CD4-positive, alpha-beta T cell treated with Interleukin-15 for 1 hour (primary cell): ENCODE data around the gene CFD.

Experiments
- DNase-seq: peaks from one replicate; pipeline ENCODE4 v3.0.0-alpha.2; 2020

Gene CFD

DNA sequence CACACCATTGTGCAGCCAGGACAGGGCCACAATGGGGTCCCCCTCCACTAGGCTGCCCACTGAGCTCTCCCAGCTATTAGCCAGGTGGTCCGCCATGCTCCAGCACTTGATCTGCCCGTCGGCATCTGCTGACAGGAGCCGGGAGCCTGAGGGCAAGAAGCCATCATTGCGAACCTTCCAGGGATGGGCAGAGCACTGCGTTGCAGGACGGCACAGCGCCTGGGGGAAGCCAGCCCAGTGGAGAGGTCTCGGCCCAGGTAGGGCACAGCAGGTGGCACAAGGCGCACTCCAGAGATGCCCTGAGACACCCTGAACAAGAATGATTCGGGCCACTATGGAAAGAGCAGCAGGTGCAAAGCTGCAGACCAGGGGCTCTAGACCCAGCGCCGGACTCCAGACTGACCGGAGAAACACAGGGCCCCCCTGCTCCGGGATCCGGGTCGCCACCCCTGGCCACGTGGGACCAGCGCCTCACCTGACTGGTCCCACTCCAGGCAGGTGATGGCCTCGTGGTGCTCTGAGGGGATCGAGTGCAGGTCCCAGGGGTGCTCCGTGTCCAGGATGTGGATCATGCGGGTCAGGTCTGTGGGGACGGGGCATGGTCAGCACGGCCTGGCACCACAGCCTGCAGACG, 30.3 kb downstream of the CFD start:
- no peak for DNase-seq

DNA sequence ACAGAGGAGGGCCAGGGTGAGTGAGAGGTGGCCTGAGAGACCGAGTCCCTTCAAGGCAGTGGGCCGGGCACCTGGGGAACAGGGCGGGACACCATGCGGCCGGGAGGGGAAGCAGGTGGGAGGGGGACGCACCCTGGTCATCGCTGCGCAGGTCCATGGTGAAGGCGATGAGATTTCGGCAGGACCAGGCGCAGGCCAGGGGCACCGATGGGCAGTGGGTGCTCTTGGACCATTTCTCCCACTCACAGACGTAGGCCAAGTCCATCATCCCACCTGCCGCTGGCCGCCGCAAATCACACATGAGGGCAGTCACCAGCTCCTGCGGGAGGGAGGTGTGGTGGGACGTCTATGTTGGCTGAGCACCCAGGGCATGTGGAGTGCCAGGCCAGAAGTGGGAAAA, 31.4 kb downstream of the CFD start:
- DNase-seq: no peak

DNA sequence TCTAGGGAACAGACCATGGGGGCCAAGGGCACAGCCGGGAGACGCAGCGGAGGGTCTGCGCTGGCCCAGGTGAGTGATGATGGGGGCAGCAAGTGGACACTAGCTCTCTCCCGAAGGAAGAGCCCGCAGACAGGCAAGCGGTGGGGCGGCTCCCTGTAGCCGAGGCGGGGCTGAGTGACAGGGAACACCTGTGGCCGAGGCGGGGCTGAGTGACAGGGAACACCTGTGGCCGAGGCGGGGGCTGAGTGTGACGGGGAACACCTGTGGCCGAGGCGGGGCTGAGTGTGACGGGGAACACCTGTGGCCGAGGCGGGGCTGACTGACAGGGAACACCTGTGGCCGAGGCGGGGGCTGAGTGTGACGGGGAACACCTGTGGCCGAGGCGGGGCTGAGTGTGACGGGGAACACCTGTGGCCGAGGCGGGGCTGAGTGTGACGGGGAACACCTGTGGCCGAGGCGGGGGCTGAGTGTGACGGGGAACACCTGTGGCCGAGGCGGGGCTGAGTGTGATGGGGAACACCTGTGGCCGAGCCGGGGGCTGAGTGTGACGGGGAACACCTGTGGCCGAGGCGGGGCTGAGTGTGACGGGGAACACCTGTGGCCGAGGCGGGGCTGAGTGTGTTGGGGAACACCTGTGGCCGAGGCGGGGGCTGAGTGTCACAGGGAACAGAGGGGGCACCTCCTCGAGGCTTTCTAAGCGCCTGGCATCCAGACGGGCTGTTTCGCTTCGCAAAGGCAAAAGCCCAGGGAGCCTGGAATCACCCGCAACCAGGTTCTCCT, 32.1 kb downstream of the CFD start:
- peak; percentile 35 for DNase-seq

DNA sequence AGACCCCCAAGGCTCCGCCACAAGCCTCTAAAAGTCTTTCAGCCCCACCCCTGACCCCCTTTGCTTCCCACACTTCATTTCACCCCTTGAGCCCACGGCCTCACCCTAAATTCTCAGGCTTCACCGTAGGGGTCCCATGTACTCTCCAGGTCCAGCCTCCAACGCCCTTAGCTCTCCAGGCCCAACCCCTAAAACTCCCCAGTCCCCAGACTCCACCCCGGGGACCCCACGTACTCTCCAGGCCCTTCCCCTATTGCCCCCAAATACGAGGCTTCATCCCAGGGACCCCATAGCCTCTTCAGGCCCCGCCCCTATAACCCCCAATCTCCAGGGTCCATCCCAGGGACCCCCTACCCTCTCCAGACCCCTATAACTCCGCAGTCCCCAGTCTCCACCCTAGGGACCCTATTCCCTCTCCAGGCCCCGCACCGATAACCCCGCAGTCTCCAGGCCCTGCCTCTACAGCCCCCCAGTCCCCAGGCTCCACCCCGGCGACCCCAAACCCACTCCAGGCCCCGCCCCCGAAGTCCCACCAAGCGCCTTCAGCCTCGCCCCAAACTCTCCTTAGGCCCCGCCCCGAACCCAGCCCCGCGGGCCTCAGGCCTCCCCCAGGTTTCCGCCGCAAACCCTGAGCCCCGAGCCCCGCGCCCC, 32.9 kb downstream of the CFD start:
- DNase-seq: no peak

DNA sequence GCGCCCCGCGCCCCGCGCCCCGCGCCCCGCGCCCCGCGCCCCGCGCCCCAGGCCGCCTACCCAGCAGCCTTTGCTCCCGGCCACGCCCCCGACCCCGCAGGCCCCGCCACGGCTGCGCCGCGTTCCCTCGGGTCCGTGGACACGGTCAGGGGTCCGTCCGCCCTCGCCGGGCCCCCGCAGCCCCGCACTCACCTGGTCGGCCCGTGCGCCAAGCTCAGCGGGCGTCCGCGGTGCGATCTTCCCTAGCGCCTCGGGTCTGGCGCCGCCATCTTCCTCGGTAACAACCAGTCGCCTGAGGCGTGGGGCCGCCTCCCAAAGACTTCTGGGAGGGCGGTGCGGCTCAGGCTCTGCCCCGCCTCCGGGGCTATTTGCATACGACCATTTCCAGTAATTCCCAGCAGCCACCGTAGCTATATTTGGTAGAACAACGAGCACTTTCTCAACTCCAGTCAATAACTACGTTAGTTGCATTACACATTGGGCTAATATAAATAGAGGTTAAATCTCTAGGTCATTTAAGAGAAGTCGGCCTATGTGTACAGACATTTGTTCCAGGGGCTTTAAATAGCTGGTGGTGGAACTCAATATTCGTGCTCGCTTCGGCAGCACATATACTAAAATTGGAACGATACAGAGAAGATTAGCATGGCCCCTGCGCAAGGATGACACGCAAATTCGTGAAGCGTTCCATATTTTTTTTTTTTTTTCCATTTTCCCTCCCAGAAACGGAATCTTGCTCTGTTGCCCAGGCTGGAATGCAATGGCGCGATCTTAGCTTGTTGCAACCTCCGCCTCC, 33.6 kb downstream of the CFD start, which contains the start of the genes MED16 and RNU6-9:
MED16 (minus strand) TSS at position 294 of the 796 bp plus-strand sequence. CDS start 2,056 bp downstream, outside the sequence.
RNU6-9 (plus strand) TSS at position 591 of the 796 bp plus-strand sequence.
- peak; percentile 92 for DNase-seq

DNA sequence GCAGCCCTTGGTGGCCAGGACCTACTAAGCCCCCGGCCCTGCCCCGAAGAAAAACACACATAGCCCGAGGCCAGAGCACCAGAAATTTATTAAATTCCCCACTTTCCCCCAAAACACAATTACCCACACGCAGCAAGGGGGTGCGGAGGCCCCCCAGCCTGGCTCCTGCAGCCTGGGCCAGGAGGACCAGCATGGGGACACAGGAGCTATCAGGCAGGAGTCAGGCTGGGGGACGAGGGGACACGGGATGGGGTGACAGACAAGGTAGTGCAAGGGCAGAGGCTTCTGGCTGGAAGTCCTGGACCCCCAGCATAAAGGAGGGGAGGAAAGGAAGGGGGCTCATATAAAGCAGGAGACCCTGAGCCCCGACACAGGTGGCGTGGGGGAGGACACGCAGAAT, 37.0 kb downstream of the CFD start:
- DNase-seq: no peak

DNA sequence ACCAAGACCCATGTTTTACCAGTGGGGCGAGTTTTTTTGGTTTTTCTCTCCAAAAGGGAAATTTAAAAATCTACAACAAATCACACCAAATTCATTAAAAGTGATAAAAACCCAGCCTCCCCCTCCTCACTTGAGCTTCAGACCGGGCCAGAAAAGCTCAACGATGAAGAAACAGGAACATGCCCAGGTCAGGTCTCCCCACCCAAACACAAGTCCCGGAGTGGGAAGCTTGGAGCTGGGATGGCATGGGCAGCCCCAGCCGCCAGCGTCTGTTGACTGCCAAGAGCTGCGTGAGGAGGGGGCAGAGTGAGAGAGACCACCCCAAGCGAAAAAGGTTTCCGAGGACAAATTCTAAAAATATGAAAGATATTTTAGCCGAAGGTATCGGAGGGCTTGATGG, 37.5 kb downstream of the CFD start:
- DNase-seq: no peak

DNA sequence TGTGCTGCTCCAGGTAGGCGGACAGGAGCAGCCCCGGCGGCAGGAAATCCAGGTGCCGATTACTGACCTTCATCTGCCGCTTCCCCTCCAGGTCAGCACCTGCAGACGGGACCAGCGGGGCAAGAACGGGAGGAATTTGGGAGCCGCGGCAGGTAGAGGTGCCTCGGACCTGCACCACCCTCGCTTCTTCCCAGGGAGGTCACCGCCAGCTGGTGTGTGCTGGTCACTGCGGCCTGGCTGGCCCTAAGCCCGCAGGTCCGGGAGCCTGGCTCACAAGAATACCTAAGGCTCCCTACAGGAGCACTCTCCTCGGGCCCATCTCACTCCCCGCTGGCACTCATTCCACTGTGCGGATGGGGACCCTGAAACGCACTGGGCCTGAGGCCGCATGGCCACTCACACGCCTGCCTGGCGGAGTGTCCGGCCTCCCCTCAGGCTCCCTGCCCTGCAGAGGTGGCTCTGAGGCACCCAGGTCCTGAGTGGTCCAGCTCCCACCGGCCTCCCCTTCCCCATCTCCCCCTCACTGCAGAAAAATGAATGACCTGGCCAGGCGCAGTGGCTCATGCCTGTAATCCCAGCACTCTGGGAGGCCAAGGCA, 38.1 kb downstream of the CFD start:
- no peak for DNase-seq

DNA sequence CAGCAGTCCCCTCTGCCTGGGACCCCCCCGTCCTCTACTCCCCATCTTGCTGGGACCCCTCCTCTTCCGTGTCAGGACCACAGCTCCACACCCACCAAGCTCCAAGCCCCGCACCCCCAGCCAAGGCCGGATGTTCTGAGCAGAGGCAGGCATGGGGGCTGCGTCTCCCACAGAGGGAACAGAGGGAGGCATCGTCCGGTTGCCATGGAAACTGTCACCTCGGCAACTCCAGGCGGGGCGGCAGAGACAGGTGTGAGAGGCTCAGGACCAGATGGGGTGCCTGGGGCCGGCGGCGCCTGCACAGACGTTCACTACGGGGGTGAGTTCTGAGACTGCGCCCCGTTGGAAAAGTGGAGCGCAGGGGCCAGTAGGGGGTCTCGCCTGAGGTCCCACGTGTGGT, 39.2 kb downstream of the CFD start:
- peak; percentile 59 for DNase-seq

DNA sequence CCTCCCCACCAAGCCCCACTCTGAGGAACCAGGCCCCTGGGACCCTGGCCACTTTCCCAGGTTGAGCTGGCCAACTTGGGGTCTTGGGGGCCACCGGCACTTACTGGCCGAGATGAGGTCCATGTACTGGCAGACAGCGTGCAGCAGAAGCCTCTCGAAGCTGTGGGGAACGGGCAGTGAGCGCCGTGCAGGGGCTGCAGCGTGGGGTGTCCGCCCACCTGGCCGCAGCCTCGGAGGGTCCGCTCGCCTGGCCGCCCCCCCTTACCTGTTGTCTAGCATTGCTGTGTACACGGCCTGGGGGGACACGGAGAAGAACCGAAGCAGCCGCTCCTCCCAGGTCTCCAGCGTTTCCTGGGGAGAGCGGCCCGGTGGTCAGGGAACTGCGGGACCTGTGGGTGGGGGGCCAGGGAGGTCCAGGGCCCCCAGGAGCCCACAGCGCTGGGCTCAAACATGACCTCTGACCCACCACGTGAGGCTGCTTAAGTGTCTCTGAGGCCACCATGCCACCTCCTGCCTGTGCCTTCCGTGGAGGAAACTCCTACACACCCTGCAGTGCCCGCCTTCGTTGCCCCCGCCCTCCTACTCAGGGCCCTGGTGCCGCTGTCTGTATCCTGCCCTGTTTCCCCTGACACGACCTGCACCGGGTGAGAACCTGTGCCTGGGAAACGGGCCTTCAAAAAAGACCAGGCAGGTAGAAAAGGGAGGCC, 40.0 kb downstream of the CFD start:
- DNase-seq: no peak

DNA sequence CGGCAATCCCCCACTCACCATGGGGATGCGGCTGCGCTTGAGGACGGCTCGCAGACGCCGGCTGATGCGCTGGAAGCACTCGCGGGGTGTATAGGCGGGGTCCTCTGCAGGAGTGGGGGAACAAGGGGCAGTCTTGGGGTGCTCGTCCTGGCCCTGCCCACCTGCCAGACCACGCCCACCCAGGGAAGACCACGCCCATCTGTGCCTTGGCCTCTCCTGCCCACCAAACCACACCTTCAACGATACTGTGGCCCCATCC, 40.5 kb downstream of the CFD start:
- no peak for DNase-seq

DNA sequence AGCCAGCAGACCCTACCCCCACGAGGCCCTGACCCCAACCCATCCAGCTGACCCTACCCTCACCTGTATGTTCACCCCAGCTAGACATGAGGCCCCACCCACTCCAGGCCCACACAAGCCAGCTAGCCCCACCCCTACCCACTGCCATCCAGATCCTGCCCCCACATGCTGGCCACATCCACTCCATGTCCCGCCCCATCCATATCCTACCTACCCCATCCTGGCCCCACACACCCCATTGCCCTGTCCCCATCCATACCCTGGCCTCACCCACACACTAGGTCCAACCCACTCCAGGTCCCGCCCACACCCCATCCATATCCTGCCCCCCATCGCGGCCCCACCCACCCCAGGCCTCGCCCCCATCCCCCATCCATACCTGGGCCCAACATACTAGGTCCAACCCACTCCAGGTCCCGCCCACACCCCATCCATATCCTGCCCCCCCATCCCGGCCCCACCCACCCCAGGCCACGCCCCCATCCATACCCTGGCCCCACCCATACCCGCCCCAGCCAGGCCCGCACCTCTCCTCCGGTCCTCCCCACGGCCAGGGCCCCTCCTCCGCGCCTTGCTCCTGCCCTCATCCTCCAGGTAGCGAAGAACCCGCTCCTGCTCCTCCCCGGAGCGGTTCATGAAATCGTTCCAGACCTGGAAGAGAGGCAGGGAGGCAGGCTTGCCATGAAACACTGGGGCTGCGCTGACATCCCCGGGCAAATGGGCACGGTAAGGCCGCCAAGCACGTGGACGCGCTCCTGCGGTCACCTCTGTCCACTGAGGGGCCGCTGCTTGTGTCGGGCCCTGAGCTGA, 41.0 kb downstream of the CFD start:
- peak; percentile 54 for DNase-seq

DNA sequence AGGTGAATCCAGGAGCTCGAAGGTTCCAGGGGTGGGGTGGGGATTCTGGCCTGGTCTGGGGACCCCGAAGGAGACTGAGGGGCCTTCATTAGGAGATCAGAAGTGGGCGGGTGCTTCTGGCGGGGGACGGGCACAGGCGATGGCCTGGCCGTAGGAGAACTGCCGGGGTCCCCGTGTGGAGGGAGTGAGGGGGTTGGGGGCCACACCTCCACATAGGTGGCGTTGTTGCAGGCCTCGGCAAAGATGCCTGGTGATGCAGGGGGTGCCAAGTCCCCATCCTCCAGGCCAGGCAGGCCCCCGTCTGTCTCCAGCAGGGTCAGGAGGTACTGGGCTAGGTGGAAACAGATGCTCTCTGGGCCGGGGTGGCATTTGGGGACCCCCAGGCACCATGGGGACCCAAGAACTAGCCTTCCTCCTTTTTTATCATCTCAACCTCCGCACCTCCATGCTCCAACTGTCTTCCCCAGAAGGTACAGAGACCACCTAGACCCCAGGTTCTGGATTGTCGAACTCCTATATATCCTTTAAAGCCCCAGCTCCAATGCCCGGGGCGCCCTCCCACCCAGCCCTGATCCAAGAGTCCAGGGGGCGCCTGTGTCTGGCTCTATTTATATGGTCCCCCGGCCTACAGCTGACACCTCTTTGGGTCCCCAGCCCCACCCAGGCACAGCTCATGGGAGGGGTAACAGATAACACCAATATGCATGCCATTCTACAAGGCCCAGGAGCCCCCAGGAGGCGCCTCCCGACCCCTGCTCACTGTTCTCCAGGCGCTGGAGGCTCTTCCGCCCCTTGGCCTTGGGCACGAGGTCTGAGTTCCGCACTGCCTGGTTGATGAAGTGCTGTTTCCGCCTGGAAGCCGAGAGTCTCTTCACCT, 42.0 kb downstream of the CFD start:
- no peak for DNase-seq

DNA sequence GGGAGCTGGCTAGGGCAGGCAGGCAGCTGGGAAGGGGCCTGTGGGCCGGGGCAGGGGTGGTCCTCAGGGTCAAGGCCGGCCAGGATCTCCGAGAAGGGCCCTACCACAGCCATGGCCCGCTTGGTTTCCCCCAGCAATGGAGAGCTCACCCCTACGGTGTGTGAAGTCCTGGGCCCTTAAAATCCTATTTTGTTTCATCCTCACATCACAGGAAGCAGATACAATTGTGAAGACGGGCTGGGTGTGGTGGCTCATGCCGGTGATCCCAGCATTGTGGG, 42.6 kb downstream of the CFD start:
- no peak for DNase-seq

DNA sequence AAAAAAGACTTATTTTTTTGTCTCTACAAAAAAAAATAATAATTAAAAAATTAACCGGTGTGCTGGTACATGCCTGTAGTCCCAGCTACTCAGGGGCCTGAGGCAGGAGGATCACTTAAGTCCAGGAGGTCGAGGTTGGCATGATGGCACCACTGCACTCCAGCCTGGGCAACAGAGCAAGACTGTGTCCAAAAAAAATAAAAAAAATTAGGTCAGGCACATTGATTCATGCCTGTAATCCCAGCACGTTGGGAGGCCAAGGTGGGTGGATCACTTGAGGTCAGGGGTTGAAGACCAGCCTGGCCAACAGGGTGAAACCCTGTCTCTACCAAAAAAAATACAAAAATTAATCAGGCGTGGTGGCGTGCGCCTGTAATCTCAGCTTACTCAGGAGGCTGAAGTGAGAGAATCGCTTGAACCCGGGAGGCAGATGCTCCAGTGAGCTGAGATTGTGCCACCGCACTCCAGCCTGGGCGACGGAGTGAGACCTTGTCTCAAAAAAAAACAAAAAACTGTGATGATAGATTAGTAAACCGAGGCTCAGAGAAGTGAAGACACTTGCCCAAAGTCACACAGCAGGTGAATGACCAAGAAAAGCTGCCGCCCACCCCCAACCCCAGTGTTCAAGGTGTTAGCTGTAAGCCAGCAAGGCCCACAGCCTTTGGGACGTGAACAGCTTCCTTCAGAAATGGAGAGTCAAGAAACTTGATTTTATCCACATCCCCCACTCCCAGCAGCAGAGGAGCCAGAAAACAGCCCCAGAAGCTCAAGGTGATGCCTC, 43.2 kb downstream of the CFD start:
- no peak for DNase-seq

DNA sequence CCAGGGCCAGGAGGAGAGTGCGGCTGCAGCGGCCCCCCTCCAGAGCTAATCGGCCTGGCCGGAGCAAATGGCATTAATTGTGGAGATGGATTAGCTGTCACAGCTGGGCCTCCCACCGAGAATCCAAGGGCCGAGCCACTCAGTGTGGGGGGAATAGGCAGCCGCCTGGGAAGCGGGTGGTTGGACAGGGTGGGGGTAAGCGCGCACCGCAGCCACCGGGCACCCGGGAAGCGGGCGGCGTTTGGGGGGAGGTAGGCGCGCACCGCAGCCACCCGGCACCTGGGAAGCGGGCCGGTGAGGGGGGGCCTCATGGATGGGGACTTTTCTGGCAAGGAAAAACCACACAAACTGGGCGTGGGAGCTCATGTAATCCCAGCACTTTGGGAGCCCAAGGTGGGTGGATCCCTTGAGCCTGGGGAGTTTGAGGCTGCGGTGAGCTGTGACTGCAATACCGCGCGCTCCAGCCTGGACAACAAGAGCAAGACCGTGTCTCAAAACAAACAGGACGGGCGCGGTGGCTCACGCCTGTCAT, 43.9 kb downstream of the CFD start:
- DNase-seq: no peak

DNA sequence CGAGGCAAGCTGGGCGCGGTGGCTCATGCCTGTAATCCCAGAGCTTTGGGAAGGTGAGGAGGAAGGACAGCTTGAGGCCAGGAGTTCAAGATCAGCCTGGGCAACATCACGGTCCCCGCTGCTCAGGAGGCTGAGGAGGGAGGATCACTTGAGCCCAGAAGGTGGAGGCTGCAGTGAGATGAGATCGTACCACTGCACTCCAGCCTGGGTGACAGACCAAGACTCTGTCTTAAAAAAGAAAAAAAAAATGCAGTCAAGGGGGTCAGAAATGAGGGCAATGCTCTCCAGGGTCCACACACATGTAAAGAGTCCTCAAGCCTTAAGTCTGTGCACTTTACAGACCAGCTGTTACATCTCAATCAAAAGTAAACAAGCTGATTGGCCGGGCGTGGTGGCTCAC, 45.1 kb downstream of the CFD start:
- no peak for DNase-seq

DNA sequence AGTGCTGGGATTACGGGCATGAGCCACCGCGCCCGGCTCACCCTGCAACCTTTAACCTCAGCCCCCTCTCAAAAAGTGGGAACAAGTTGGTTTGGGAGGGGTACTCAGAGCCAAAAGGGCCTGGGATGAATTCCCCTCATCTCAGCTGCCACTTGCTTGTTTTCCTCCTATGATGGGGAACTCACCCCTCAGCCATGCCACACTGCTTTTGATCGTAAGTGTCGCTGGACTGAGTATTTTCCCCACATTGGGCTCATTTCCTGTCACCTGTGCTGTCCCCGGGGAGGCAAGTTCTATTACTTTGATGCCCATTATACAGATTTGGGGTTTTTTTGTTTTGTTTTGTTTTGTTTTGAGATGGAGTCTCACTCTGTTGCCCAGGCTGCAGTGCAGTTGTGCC, 47.0 kb downstream of the CFD start:
- DNase-seq: peak; percentile 46

DNA sequence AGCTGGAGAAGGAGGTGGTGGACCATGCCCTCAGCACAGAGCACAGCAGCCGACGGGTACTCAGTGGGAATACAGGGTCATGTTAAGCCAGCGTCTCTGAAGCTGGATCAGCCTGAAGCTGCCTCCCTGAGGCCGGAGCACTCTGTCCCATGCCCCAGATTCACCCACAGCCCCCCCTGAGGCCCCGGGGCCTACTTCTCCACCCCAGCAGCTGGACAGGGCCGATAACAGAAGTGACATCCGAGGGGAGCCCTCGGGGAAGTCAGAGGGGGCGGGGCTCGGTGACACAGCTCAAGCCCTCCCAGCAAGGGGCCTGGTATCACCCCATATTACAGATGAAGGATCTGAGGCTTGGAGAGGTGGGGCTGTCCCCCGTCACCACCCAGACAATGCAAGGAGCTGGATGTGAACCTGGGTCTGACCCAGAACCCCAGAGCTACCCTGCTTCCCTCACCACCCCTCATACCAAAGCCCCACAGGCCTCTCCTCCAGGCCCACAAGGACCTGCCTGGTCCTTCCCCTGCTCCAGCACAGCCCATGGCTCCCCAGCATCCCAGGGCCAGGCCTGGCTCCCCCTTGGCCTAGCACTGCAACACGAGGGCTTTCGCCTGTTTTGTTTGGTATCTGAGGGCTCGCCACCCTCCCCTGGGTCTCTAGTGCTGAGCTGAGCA, 47.9 kb downstream of the CFD start:
- DNase-seq: peak; percentile 80
